GM19455 (cell line): ENCODE results near the gene KPTN.
A peak's percentile ranks its signal among the peaks of the same experiment; 100 is the strongest.

Experiments
- ATAC-seq: cut with Tn5 transposase; IDR thresholded peaks from one replicate; pipeline ENCODE4 v1.9.1; 2021; ENCODE audit not compliant: unreplicated experiment

The KPTN gene

GRCh38 chr19:47483800-47484690 lies at the start of gene KPTN:
TSS of gene KPTN (minus strand) at chr19:47484219. CDS start at chr19:47484160, 59 bp downstream.
- peak; percentile 73 for ATAC-seq

GRCh38 chr19:47531640-47532387 lies 47.8 kb upstream of the KPTN start:
- no peak for ATAC-seq

- ATAC-seq, result no peak
These were observed 45.2 kb upstream of the KPTN start for GRCh38 chr19:47529018-47529742.

GRCh38 chr19:47526798-47527197 lies 42.8 kb upstream of the KPTN start:
- no peak for ATAC-seq

GRCh38 chr19:47523473-47523872 lies 39.5 kb upstream of the KPTN start:
- no peak for ATAC-seq

- ATAC-seq, result no peak
These were observed 37.6 kb upstream of the KPTN start for GRCh38 chr19:47521473-47522180.

GRCh38 chr19:47520839-47521238 lies 36.8 kb upstream of the KPTN start:
- ATAC-seq, result no peak

GRCh38 chr19:47520343-47520806 lies 36.4 kb upstream of the KPTN start:
- no peak for ATAC-seq

- ATAC-seq, result no peak
These were observed 34.8 kb upstream of the KPTN start for GRCh38 chr19:47518854-47519253.

GRCh38 chr19:47518139-47518538 lies 34.1 kb upstream of the KPTN start:
- ATAC-seq, result no peak

GRCh38 chr19:47514869-47515588 lies 31.0 kb upstream of the KPTN start, which contains the start of gene NAPA:
TSS of gene NAPA (minus strand) at chr19:47515063. CDS start at chr19:47514940, 123 bp downstream.
- ATAC-seq, result peak; percentile 85

- ATAC-seq, result peak; percentile 1
These were observed 30.3 kb upstream of the KPTN start for GRCh38 chr19:47514151-47514868.

GRCh38 chr19:47512948-47513319 lies 28.9 kb upstream of the KPTN start:
- no peak for ATAC-seq

- ATAC-seq, result no peak
These were observed 28.3 kb upstream of the KPTN start for GRCh38 chr19:47512183-47512947.

GRCh38 chr19:47511681-47512080 lies 27.7 kb upstream of the KPTN start:
- no peak for ATAC-seq

- ATAC-seq, result no peak
These were observed 27.1 kb upstream of the KPTN start for GRCh38 chr19:47511128-47511517.

- no peak for ATAC-seq
These were observed 26.6 kb upstream of the KPTN start for GRCh38 chr19:47510516-47511127.

- ATAC-seq, result no peak
These were observed 26.0 kb upstream of the KPTN start for GRCh38 chr19:47509973-47510372.
